HG03439 (cell line): ENCODE results near the gene ADAMTS12.

Source experiments
- ATAC-seq: cut with Tn5 transposase; IDR thresholded peaks from one replicate; pipeline ENCODE4 v1.9.1; 2021; ENCODE audit warnings: mild to moderate bottlenecking, moderate library complexity; ENCODE audit not compliant: unreplicated experiment

ADAMTS12 gene

GRCh38 chr5:33488558-33489355, 403.0 kb downstream of the ADAMTS12 start:
- ATAC-seq, result no peak

GRCh38 chr5:33487236-33487635, 404.6 kb downstream of the ADAMTS12 start:
- no peak for ATAC-seq

- no peak for ATAC-seq
These were observed 409.5 kb downstream of the ADAMTS12 start for GRCh38 chr5:33482335-33482734.

GRCh38 chr5:33480876-33481275, 410.9 kb downstream of the ADAMTS12 start:
- ATAC-seq, result no peak

- no peak for ATAC-seq
These were observed 412.5 kb downstream of the ADAMTS12 start for GRCh38 chr5:33479311-33479710.

GRCh38 chr5:33477816-33478215, 414.0 kb downstream of the ADAMTS12 start:
- no peak for ATAC-seq

GRCh38 chr5:33476992-33477391, 414.8 kb downstream of the ADAMTS12 start:
- ATAC-seq, result no peak

- no peak for ATAC-seq
These were observed 416.1 kb downstream of the ADAMTS12 start for GRCh38 chr5:33475706-33476105.

- no peak for ATAC-seq
These were observed 416.8 kb downstream of the ADAMTS12 start for GRCh38 chr5:33474931-33475499.

- no peak for ATAC-seq
These were observed 417.8 kb downstream of the ADAMTS12 start for GRCh38 chr5:33474004-33474403.
